Glutamatergic neuron (in vitro differentiated cells): Measurements from ENCODE around the gene ADGRB3. TPM values are rescaled to one million over a fixed set of nuclear protein-coding genes. Genes with fewer than 3 reads are reported as not detected.

Experiments
- DNase-seq: peaks from one replicate; pipeline ENCODE4 v3.0.0; 2022
- H3K27ac Mint-ChIP-seq: one replicate; pipeline ENCODE4 v1.8.0; 2020; ENCODE audit warnings: mild to moderate bottlenecking, mixed read lengths, inconsistent platforms; ENCODE audit not compliant: unreplicated experiment
- H3K27me3 Mint-ChIP-seq: one replicate; pipeline ENCODE4 v1.8.0; 2020; ENCODE audit warnings: mild to moderate bottlenecking, moderate library complexity, mixed read lengths, inconsistent platforms; ENCODE audit not compliant: unreplicated experiment
- H3K36me3 Mint-ChIP-seq: one replicate; pipeline ENCODE4 v1.8.0; 2020; ENCODE audit warnings: mild to moderate bottlenecking, mixed read lengths, inconsistent platforms; ENCODE audit not compliant: unreplicated experiment
- H3K4me1 Mint-ChIP-seq: one replicate; pipeline ENCODE4 v1.8.0; 2020; ENCODE audit warnings: mild to moderate bottlenecking, low read depth, mixed read lengths, inconsistent platforms; ENCODE audit not compliant: unreplicated experiment
- H3K4me3 Mint-ChIP-seq: one replicate; pipeline ENCODE4 v1.8.0; 2020; ENCODE audit warnings: mild to moderate bottlenecking, mixed read lengths, inconsistent platforms; ENCODE audit not compliant: unreplicated experiment
- H3K9me3 Mint-ChIP-seq: one replicate; pipeline ENCODE4 v1.8.0; 2020; ENCODE audit warnings: mild to moderate bottlenecking, moderate library complexity, mixed read lengths, inconsistent platforms; ENCODE audit not compliant: unreplicated experiment
- total RNA-seq: library from RNA; stranded (reverse); fragmentation: NEBNext Ultra II Directional; extraction: Animal tissue kit (Norgen Biotek cat#: 25700); gene quantifications from one replicate; pipeline ENCODE4 v1.2.1, GENCODE V29; 2021; ENCODE audit not compliant: unreplicated experiment
- TF ChIP-seq, protein P1 (sequence below): fragments of 200-600 bp; sonication (generic); IDR thresholded peaks from one replicate; pipeline ENCODE4 v1.5.0; 2021; ENCODE audit not compliant: partially characterized antibody, unreplicated experiment

Gene ADGRB3
- total RNA-seq, 1 donor from 2014 or later = 7.3 TPM

DNA sequence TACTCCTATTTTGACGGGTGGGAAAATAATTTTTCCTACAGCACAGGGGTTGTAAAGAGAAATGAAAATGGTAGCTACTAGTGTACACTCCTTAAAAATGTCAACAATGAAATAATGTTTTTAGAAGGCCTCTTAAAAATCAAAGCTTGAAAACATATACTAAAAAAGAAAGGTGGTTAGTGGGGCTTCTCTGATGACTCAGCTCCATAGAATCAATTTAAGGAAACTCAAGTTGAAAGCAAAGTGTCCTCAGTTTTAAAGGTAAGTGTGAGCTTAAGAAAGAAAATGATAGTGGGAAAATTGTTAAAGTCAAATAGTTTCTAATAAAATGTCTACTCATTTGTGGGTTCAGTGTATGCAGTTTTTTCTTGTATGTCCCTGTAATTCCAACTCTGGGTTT, 58.2 kb downstream of the ADGRB3 start:
- H3K36me3 Mint-ChIP-seq = no peaks in the 10 kb centered on the region
- no peak overlapping the region for H3K27ac Mint-ChIP-seq
- H3K9me3 Mint-ChIP-seq = no peaks in the 10 kb centered on the region
- no peak overlapping the region for H3K4me3 Mint-ChIP-seq
- TF ChIP-seq, protein P1, sequence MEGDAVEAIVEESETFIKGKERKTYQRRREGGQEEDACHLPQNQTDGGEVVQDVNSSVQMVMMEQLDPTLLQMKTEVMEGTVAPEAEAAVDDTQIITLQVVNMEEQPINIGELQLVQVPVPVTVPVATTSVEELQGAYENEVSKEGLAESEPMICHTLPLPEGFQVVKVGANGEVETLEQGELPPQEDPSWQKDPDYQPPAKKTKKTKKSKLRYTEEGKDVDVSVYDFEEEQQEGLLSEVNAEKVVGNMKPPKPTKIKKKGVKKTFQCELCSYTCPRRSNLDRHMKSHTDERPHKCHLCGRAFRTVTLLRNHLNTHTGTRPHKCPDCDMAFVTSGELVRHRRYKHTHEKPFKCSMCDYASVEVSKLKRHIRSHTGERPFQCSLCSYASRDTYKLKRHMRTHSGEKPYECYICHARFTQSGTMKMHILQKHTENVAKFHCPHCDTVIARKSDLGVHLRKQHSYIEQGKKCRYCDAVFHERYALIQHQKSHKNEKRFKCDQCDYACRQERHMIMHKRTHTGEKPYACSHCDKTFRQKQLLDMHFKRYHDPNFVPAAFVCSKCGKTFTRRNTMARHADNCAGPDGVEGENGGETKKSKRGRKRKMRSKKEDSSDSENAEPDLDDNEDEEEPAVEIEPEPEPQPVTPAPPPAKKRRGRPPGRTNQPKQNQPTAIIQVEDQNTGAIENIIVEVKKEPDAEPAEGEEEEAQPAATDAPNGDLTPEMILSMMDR = no peak
- H3K4me1 Mint-ChIP-seq = peaks cover 3% of the 10 kb centered on the region
- no peak for DNase-seq
- H3K27me3 Mint-ChIP-seq = no peaks in the 10 kb centered on the region

DNA sequence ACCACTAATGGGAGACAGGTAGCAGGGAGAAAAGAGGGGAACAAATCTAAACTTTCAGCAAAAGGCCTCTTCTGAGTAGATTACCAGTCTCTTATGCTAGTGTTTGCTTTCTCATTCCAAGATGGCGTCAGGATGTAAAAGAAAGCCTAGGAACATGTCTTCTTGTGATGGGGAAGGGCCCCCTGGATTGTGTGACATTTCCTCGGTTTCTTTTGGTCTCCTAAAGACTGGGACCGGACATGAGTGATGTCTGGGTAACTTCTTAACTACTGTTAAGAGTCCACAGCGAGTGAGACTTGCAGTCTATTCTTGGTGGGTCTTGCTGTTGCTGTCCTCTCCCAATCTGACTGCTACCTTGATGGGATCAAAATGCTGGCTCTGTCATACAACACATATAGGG, 60.3 kb downstream of the ADGRB3 start:
- DNase-seq = no peak
- Mint-ChIP-seq H3K9me3 (no peaks in the 10 kb centered on the region), H3K36me3 (no peaks in the 10 kb centered on the region), H3K27ac (no peak overlapping the region), H3K4me3 (no peak overlapping the region), H3K27me3 (no peaks in the 10 kb centered on the region), H3K4me1 (peaks cover 4% of the 10 kb centered on the region)
- TF ChIP-seq, protein P1 = no peak

DNA sequence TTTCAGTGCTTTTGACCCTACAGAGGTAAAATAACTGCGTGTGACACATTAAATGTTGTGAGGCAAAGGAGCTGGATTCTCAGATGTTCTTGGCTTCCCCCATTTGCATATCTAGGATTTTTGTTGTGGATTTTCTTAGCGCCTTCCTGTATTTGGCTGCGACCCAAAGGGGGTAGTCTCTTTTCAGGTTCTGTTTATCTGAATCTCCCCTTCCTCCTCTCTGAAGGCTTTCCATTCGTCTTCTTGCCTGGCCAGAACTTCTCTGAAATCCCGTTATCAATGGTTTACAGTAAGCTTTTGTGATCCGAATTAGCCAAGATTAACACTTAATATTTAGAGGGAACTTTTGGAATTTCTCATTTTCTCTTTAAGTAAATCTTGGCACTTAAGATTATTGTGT, 60.8 kb downstream of the ADGRB3 start:
- H3K36me3 Mint-ChIP-seq = no peaks in the 10 kb centered on the region
- peaks cover 6% of the 10 kb centered on the region for H3K4me1 Mint-ChIP-seq
- no peak overlapping the region for H3K4me3 Mint-ChIP-seq
- no peaks in the 10 kb centered on the region for H3K27me3 Mint-ChIP-seq
- TF ChIP-seq, protein P1 = no peak
- no peak overlapping the region for H3K27ac Mint-ChIP-seq
- no peak for DNase-seq
- no peaks in the 10 kb centered on the region for H3K9me3 Mint-ChIP-seq

DNA sequence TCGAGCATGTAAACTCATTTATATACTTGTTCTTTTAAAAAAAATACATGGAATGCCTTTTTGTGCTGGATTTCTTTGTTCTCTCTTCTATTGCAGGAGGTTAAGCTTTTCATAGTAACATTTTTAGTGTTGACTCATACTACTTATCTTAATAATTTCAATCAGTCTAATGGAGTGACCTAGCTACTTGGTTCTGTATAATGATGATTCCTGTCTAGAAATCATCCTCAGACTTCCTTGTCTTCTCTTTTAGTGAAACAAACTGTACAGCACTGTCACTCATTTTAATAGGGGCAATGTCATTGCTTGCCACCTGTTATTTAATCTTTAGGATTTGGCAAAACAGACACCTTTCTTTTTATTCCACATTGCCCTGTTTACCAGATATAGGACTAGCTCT, 62.3 kb downstream of the ADGRB3 start:
- Mint-ChIP-seq H3K4me1 (peaks cover 11% of the 10 kb centered on the region), H3K27me3 (no peaks in the 10 kb centered on the region), H3K36me3 (no peaks in the 10 kb centered on the region), H3K27ac (no peak overlapping the region), H3K9me3 (no peaks in the 10 kb centered on the region), H3K4me3 (no peak overlapping the region)
- DNase-seq = no peak
- TF ChIP-seq, protein P1 = no peak

DNA sequence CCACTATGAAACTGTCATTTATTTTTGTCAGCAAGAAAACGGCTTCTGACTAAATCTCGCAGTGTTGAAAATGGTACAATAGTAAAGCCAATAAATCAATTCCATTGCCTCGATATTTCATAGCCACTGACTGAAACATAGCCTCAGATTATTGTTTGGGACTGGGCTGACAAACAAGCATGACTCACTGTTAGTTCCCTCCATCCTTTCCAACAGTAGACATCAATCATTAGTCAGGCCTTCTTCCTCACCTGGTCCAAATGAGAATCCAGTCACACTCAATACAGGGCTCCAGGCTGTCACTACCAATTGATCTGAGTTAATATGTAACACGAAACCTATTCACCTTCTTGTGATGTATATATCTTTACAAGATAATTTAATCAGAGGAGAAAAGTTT, 66.1 kb downstream of the ADGRB3 start:
- DNase-seq = no peak
- TF ChIP-seq, protein P1 = no peak
- Mint-ChIP-seq H3K36me3 (no peaks in the 10 kb centered on the region), H3K4me1 (peaks cover 8% of the 10 kb centered on the region), H3K27ac (no peak overlapping the region), H3K4me3 (no peak overlapping the region), H3K27me3 (no peaks in the 10 kb centered on the region), H3K9me3 (no peaks in the 10 kb centered on the region)
